ENCODE results near the gene RCAN1. TPM values are rescaled to one million over a fixed set of nuclear protein-coding genes. Genes with fewer than 3 reads are reported as not detected.

The RCAN1 gene
- total and polyA plus RNA-seq, 9 donors, result 8.6 to 26.7 (median 10.0) TPM

- Histone ChIP-seq H3K9me3 (no peaks in the 10 kb centered on the region), H3K4me1 (ENCODE audit: insufficient read depth) (no peaks in the 10 kb centered on the region), H3K4me3 (no peak overlapping the region), H3K27ac (no peak overlapping the region), H3K27me3 (no peaks in the 10 kb centered on the region), H3K36me3 (no peaks in the 10 kb centered on the region)
- intact Hi-C loops (cut with DNase I), result loop anchor here in 1 of 4 donors (10.0 kb wide), 1 partner anchor 65 kb away; the partner anchor contains the start of gene CLIC6
- DNase-seq, result no peak
- 92 to 94% (median 93%) methylated on average over 7 of the region's 7 CpGs for WGBS, 3 donors
- TF ChIP-seq EP300 (IDR thresholded peaks at IDR 0.05) (no peak), POLR2A (IDR thresholded peaks at IDR 0.05) (no peak), CTCF (IDR thresholded peaks at IDR 0.05) (no peak)
These were observed 15.3 kb downstream of the RCAN1 start for GRCh38 chr21:34599534-34600101.

- H3K36me3 ChIP-seq, result no peaks in the 10 kb centered on the region
- no peaks in the 10 kb centered on the region for H3K27me3 ChIP-seq
- WGBS, 3 donors, result 73 to 80% (median 79%) methylated on average over 4 of the region's 4 CpGs
- no peak overlapping the region for H3K4me3 ChIP-seq
- no peaks in the 10 kb centered on the region for H3K4me1 ChIP-seq (ENCODE audit: insufficient read depth)
- no peak for DNase-seq
- TF ChIP-seq CTCF (IDR thresholded peaks at IDR 0.05) (no peak), EP300 (IDR thresholded peaks at IDR 0.05) (no peak), POLR2A (IDR thresholded peaks at IDR 0.05) (no peak)
- intact Hi-C loops (cut with DNase I), result no loop called here
- H3K9me3 ChIP-seq, result no peaks in the 10 kb centered on the region
- no peak overlapping the region for H3K27ac ChIP-seq
These were observed 15.9 kb downstream of the RCAN1 start for GRCh38 chr21:34598931-34599400.

GRCh38 chr21:34597406-34597805 lies 17.5 kb downstream of the RCAN1 start:
- Histone ChIP-seq H3K9me3 (no peaks in the 10 kb centered on the region), H3K27me3 (no peaks in the 10 kb centered on the region), H3K4me1 (ENCODE audit: insufficient read depth) (peaks cover 5% of the 10 kb centered on the region), H3K4me3 (no peak overlapping the region), H3K27ac (no peak overlapping the region), H3K36me3 (no peaks in the 10 kb centered on the region)
- DNase-seq, result no peak
- intact Hi-C loops (cut with DNase I), result no loop called here
- WGBS, 3 donors, result 86 to 93% (median 86%) methylated on average over 5 of the region's 5 CpGs
- no peak for TF ChIP-seq EP300 (IDR thresholded peaks at IDR 0.05)
- TF ChIP-seq CTCF (IDR thresholded peaks at IDR 0.05), result no peak
- TF ChIP-seq POLR2A (IDR thresholded peaks at IDR 0.05), result no peak

GRCh38 chr21:34596561-34597271 lies 18.2 kb downstream of the RCAN1 start:
- WGBS, 3 donors, result 93 to 95% (median 94%) methylated on average over 18 of the region's 18 CpGs
- no peak overlapping the region for H3K4me3 ChIP-seq
- no peaks in the 10 kb centered on the region for H3K27me3 ChIP-seq
- no peaks in the 10 kb centered on the region for H3K36me3 ChIP-seq
- no peaks in the 10 kb centered on the region for H3K9me3 ChIP-seq
- peaks cover 8% of the 10 kb centered on the region for H3K4me1 ChIP-seq (ENCODE audit: insufficient read depth)
- no peak for DNase-seq
- no peak overlapping the region for H3K27ac ChIP-seq
- no peak for TF ChIP-seq CTCF (IDR thresholded peaks at IDR 0.05)
- TF ChIP-seq POLR2A (IDR thresholded peaks at IDR 0.05), result no peak
- intact Hi-C loops (cut with DNase I), result no loop called here
